HepG2 (cell line): ENCODE measurements around the gene MOG. TPM values are rescaled to one million over a fixed set of nuclear protein-coding genes. Genes with fewer than 3 reads are reported as not detected.

ENCODE experiments used
- ATAC-seq: fragments of 200-7000 bp; cut with Tn5 transposase; 3 replicates; pipeline ENCODE4 v1.9.1; 2020; ENCODE audit warnings: mild to moderate bottlenecking, moderate library complexity
- BruUV-seq: library from RNA; stranded (reverse); fragments of 400-500 nt; replicated peaks from 2 replicates; lab custom pipeline; 2021; lab: Mats Ljungman, UMichigan
- CTCF ChIA-PET: fragments of 300-600 bp; formaldehyde crosslinking; extraction: SDS; loops from one replicate; lab custom pipeline; 2021; ENCODE audit warnings: low total read pairs, inconsistent platforms, low intra/inter-chr PET ratio; lab: Yijun Ruan, JAX
- POLR2A ChIA-PET: fragments of 350-600 bp; sonication (Branson Sonifier 250); formaldehyde crosslinking; loops from one replicate; lab custom pipeline; 2020; ENCODE audit warnings: antibody characterized with exemption, inconsistent platforms; lab: Yijun Ruan, JAX
- DNase-seq: peaks from one replicate; pipeline ENCODE4 v3.0.0-alpha.2; 2015; ENCODE audit warnings: low spot score
- FAIRE-seq: peaks from 3 replicates; lab custom pipeline; 2011; peaks lifted over from hg19 to GRCh38; lab: Jason Lieb, UNC
- H2AFZ ChIP-seq: one replicate; pipeline ENCODE4 v1.6.1; 2011; ENCODE audit warnings: low read length, inconsistent platforms
- H3K27ac ChIP-seq: fragments of 300-600 bp; 3 replicates; pipeline ENCODE4 v1.8.0; 2011; ENCODE audit warnings: mixed run types, mild to moderate bottlenecking, mixed read lengths, low read length, inconsistent platforms; ENCODE audit not compliant: insufficient read depth; ENCODE audit errors: extremely low read length
- H3K27me3 ChIP-seq, 2 experiments: fragments of 200-600 bp in 1 of 2; 2 replicates in 1 of 2; 3 replicates in 1 of 2; pipeline versions ENCODE4 v1.6.0 to v1.8.0; 2011; ENCODE audit warnings: low read length in 2 of 2, mild to moderate bottlenecking in 2 of 2, moderate library complexity in 2 of 2, inconsistent platforms in 1 of 2; ENCODE audit not compliant: insufficient read depth in 2 of 2, control insufficient read depth in 1 of 2
- H3K36me3 ChIP-seq, 2 experiments: fragments of 200-600 bp in 1 of 2; replicated peaks in 1 of 2; 2 replicates in 1 of 2; 3 replicates in 1 of 2; pipeline versions ENCODE4 v1.5.1 to v1.8.0; 2011; ENCODE audit warnings: low read length in 2 of 2, inconsistent platforms in 1 of 2; ENCODE audit not compliant: insufficient read depth in 2 of 2, control insufficient read depth in 1 of 2
- H3K4me1 ChIP-seq: 2 replicates; pipeline ENCODE4 v1.5.1; 2012; ENCODE audit warnings: low read length, inconsistent platforms; ENCODE audit not compliant: insufficient read depth
- H3K4me2 ChIP-seq: 2 replicates; pipeline ENCODE4 v1.6.0; 2011; ENCODE audit warnings: low read depth, low read length, inconsistent platforms
- H3K4me3 ChIP-seq, 3 experiments: fragments of 200-600 bp in 1 of 3; sonication (generic), shearing (Covaris generic) in 1 of 3; replicated peaks in 1 of 3; 2 replicates each; pipeline ENCODE4 v1.5.1; 2011 to 2016; ENCODE audit warnings: low read length in 3 of 3, inconsistent platforms in 2 of 3, low read depth in 2 of 3, mild to moderate bottlenecking in 2 of 3, control low read depth in 1 of 3, mixed read lengths in 1 of 3; ENCODE audit not compliant: insufficient read depth in 1 of 3
- H3K79me2 ChIP-seq: one replicate; pipeline ENCODE4 v1.6.1; 2011; ENCODE audit warnings: low read length, inconsistent platforms; ENCODE audit not compliant: insufficient read depth
- H3K9ac ChIP-seq: 2 replicates; pipeline ENCODE4 v1.6.0; 2011; ENCODE audit warnings: mild to moderate bottlenecking, low read depth, low read length, inconsistent platforms; ENCODE audit not compliant: insufficient read depth
- H3K9me3 ChIP-seq: 2 replicates; pipeline ENCODE4 v1.5.1; 2012; ENCODE audit warnings: mild to moderate bottlenecking, low read length
- H4K20me1 ChIP-seq: 2 replicates; pipeline ENCODE4 v1.6.0; 2011; ENCODE audit warnings: inconsistent platforms, mild to moderate bottlenecking, low read length, moderate library complexity; ENCODE audit not compliant: insufficient read depth
- ARNT2 ChIP-seq: sonication (generic); formaldehyde crosslinking; IDR thresholded peaks from 2 replicates; pipeline ENCODE4 v1.8.0; 2022; ENCODE audit warnings: mild to moderate bottlenecking, low read depth, missing genetic modification reagents, moderate library complexity
- HIVEP1 ChIP-seq: sonication (generic); formaldehyde crosslinking; IDR thresholded peaks from 2 replicates; pipeline ENCODE4 v1.4.0; 2020; ENCODE audit warnings: mild to moderate bottlenecking, missing genetic modification reagents
- KDM6A ChIP-seq: IDR thresholded peaks from 2 replicates; pipeline ENCODE4 v1.6.1; 2016; ENCODE audit warnings: low read depth
- SOX6 ChIP-seq, 2 experiments: fragments of 450-650 bp in 1 of 2; sonication (generic) in 1 of 2; formaldehyde crosslinking in 1 of 2; IDR thresholded peaks; 2 replicates each; pipeline versions ENCODE4 v1.4.0 to v1.6.1; 2017 to 2020; ENCODE audit warnings: antibody characterized with exemption in 1 of 2, mild to moderate bottlenecking in 1 of 2, missing genetic modification reagents in 1 of 2
- STAG1 ChIP-seq: sonication (generic); formaldehyde crosslinking; IDR thresholded peaks from 2 replicates; pipeline ENCODE4 v1.4.0; 2020; ENCODE audit warnings: missing genetic modification reagents
- ZNF33A ChIP-seq: sonication (generic); formaldehyde crosslinking; IDR thresholded peaks from 2 replicates; pipeline ENCODE4 v1.5.1; 2020; ENCODE audit warnings: missing genetic modification reagents, mild to moderate bottlenecking, moderate library complexity, borderline replicate concordance
- ZNF407 ChIP-seq: sonication (generic); formaldehyde crosslinking; IDR thresholded peaks from one replicate; pipeline ENCODE4 v1.5.1; 2020; ENCODE audit warnings: mild to moderate bottlenecking, missing genetic modification reagents; ENCODE audit errors: not compliant biosample characterization
- ZNF556 ChIP-seq: sonication (generic); formaldehyde crosslinking; IDR thresholded peaks from 2 replicates; pipeline ENCODE4 v1.4.0; 2020; ENCODE audit warnings: mild to moderate bottlenecking, missing genetic modification reagents, borderline replicate concordance
- WGBS: methylation state at CpG from one replicate; pipeline ENCODE4 v1.1.6; 2017; ENCODE audit warnings: low lambda C conversion rate; 5-methylcytosine and 5-hydroxymethylcytosine counted together
- in situ Hi-C: cut with HindIII; loops from 2 replicates; pipeline ENCODE4 v1.10.0; 2017; ENCODE audit warnings: low pct_unique_long_range_greater_than_20kb; ENCODE audit not compliant: extremely low pct_ligation_motif_present
- intact Hi-C: fragments of 100-400 bp; cut with micrococcal nuclease; formaldehyde crosslinking; loops from one replicate; pipeline ENCODE4 v1.10.0; 2022; ENCODE audit not compliant: unreplicated experiment
- polyA plus RNA-seq, 8 experiments: library from polyadenylated mRNA; depleted of rRNA in 3 of 8; stranded (reverse) in 7 of 8; unstranded in 1 of 8; fragments of >200 nt; fragmentation: Illumina TruSeq in 4 of 8; extraction: Trizol in 4 of 8; gene quantifications; 2 replicates each; pipeline versions ENCODE4 v1.2.1 to v1.2.3, GENCODE V29; 2011 to 2016; ENCODE audit warnings: low read depth in 4 of 8, missing spikeins in 1 of 8, mixed read lengths in 1 of 8; ENCODE audit not compliant: insufficient read depth in 1 of 8
- total RNA-seq, 5 experiments: library from RNA; depleted of rRNA; stranded (reverse); fragments of >200 nt; fragmentation: Illumina TruSeq; extraction: Trizol; gene quantifications; 2 replicates each; pipeline ENCODE4 v1.2.3, GENCODE V29; 2016; ENCODE audit warnings: low read depth in 1 of 5

Gene MOG
- total and polyA plus RNA-seq, 2 of the 13 experiments (the other 11 are each of a cell fraction or from before 2014, with no cell fraction given) = not detected

DNA sequence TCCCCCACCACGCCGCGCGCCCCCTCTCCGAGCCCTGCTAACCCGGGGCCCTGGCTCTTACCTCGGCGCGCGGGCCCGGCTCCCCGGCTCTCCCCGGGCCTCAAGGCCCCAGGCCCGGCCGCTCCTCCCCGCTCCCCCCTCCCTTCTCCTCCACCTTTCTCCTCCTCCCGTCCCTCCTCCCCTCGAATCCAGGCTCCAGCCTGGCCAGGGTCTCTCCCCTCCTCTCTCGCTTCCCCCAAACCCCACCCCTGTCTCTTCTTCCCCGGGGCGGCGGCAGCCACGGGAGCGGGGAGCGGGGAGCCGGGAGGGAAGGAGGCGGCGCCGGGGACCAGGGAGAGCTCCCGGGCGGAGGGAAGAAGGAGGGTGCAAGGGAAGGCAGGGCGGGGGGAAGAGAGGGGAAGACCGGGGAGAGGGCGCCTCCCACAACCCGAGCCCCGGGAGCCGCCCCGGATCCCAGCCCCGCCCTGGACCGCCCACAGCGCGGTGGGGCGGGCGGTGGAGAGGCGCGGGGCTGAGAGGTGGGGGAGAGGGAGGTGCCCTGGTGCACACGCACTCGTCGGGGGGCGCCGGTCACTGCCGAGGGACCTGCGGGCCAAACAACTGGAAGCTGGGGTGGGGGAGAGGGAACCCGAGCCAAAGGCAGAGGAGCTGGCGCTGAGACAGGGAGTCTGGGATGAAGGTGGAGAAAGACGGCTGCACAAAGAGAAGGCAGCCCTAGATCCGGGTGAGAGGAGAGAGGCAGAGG, 23.9 kb upstream of the MOG start, which contains the start of gene GABBR1 (continued):
- no peak for TF ChIP-seq ZNF556 (CRISPR knock-in tag)
- TF ChIP-seq, all 625 proteins: peak for 19

DNA sequence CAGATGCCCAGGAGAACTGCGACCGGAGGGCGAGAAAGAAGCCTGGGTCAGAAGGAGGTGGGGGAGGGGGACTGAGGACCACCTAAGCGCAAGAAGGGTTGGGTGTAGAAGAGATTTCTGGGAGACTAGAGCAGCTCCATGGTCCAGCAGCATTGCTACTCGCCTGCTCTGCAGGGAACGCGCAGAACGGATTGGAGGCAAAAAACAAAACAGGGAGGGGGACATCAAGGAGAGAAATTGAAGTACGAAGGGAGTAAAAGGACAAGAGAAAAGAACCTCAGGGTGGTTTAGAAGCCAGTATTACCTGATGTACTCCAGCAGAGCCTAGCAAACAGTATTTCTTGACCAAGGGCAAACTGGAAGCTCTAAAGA, 23.4 kb upstream of the MOG start:
- ATAC-seq (peak; percentile 10), DNase-seq (no peak), FAIRE-seq (no peak)
- no peak overlapping the region for H3K9ac ChIP-seq
- H4K20me1 ChIP-seq = no peaks in the 10 kb centered on the region; the same call in 1 of the 2 replicates
- H3K79me2 ChIP-seq = no peaks in the 10 kb centered on the region
- no TSS peak for BruUV-seq
- in situ Hi-C loops (no loop called here), intact Hi-C loops (no loop called here)
- H3K4me2 ChIP-seq = peak overlapping the region; percentile 63
- H3K9me3 ChIP-seq = no peaks in the 10 kb centered on the region
- H3K4me3 ChIP-seq = peak overlapping the region; percentile 56 to 74 (median 65); a peak in 4 of 6 replicates
- peaks cover 22% of the 10 kb centered on the region for H3K4me1 ChIP-seq
- TF ChIP-seq HIVEP1 (CRISPR knock-in tag) = no peak
- peak; percentile 13 for TF ChIP-seq ZNF407 (CRISPR knock-in tag)
- TF ChIP-seq KDM6A (CRISPR knock-in tag) = no peak
- no peak for TF ChIP-seq SOX6 (IDR thresholded peaks at IDR 0.05)
- TF ChIP-seq SOX6 (CRISPR knock-in tag; IDR thresholded peaks at IDR 0.05) = no peak
- no peak for TF ChIP-seq STAG1
- TF ChIP-seq ARNT2 (CRISPR knock-in tag) = no peak
- no peak for TF ChIP-seq ZNF33A
- peaks cover 0 to 55% of the 10 kb centered on the region in 2 experiments for H3K27me3 ChIP-seq
- ChIA-PET CTCF (no interaction called here), POLR2A (interaction anchor here (0.8 to 1.1 kb wide), 2 partner anchors 14 to 710 kb away, joined by 3 to 4 read pairs; partner anchors contain the start of gene TRIM27)
- H3K27ac ChIP-seq = no peak overlapping the region
- H2AFZ ChIP-seq = no peak overlapping the region
- no peaks in the 10 kb centered on the region for H3K36me3 ChIP-seq
- WGBS = 27% methylated on average over 9 of the region's 9 CpGs
